ENCODE data around the gene GRIN2A.

GRIN2A gene

GRCh38 chr16:10182222-10183053 is at the start of gene GRIN2A:
Gene GRIN2A (minus strand): TSS chr16:10182428. CDS start chr16:10180411, 2,017 bp downstream.
- DNase-seq (ENCODE audit: low spot score) = no peak

- no peak for DNase-seq (ENCODE audit: low spot score)
Measured at GRCh38 chr16:10231563-10231962, 49.3 kb upstream of the GRIN2A start.

GRCh38 chr16:10228779-10229178 is 46.6 kb upstream of the GRIN2A start:
- no peak for DNase-seq (ENCODE audit: low spot score)

GRCh38 chr16:10226987-10227306 is 44.7 kb upstream of the GRIN2A start:
- DNase-seq (ENCODE audit: low spot score) = no peak

- no peak for DNase-seq (ENCODE audit: low spot score)
Measured at GRCh38 chr16:10226141-10226986, 44.1 kb upstream of the GRIN2A start.

- DNase-seq (ENCODE audit: low spot score) = no peak
Measured at GRCh38 chr16:10225653-10226052, 43.4 kb upstream of the GRIN2A start.

- DNase-seq (ENCODE audit: low spot score) = no peak
Measured at GRCh38 chr16:10224850-10225249, 42.6 kb upstream of the GRIN2A start.

GRCh38 chr16:10220942-10221341 is 38.7 kb upstream of the GRIN2A start:
- DNase-seq (ENCODE audit: low spot score) = no peak

- DNase-seq (ENCODE audit: low spot score) = no peak
Measured at GRCh38 chr16:10219742-10220141, 37.5 kb upstream of the GRIN2A start.

- no peak for DNase-seq (ENCODE audit: low spot score)
Measured at GRCh38 chr16:10218490-10219206, 36.4 kb upstream of the GRIN2A start.

- no peak for DNase-seq (ENCODE audit: low spot score)
Measured at GRCh38 chr16:10213748-10214147, 31.5 kb upstream of the GRIN2A start.

GRCh38 chr16:10210944-10211343 is 28.7 kb upstream of the GRIN2A start:
- no peak for DNase-seq (ENCODE audit: low spot score)

GRCh38 chr16:10206865-10207264 is 24.6 kb upstream of the GRIN2A start:
- DNase-seq (ENCODE audit: low spot score) = no peak

GRCh38 chr16:10206215-10206614 is 24.0 kb upstream of the GRIN2A start:
- peak; percentile 9 for DNase-seq (ENCODE audit: low spot score)

- no peak for DNase-seq (ENCODE audit: low spot score)
Measured at GRCh38 chr16:10205688-10206087, 23.5 kb upstream of the GRIN2A start.

- DNase-seq (ENCODE audit: low spot score) = no peak
Measured at GRCh38 chr16:10202649-10203048, 20.4 kb upstream of the GRIN2A start.

GRCh38 chr16:10200637-10201586 is 18.7 kb upstream of the GRIN2A start:
- no peak for DNase-seq (ENCODE audit: low spot score)

GRCh38 chr16:10196999-10197398 is 14.8 kb upstream of the GRIN2A start:
- no peak for DNase-seq (ENCODE audit: low spot score)

GRCh38 chr16:10191096-10191495 is 8.9 kb upstream of the GRIN2A start:
- DNase-seq (ENCODE audit: low spot score) = no peak

GRCh38 chr16:10189861-10190390 is 7.7 kb upstream of the GRIN2A start:
- DNase-seq (ENCODE audit: low spot score) = no peak

GRCh38 chr16:10188236-10188635 is 6.0 kb upstream of the GRIN2A start:
- DNase-seq (ENCODE audit: low spot score) = no peak

Measured in LoVo (cell line).